ENCODE results near the gene NOB1.
A peak's percentile ranks its signal among the peaks of the same experiment; 100 is the strongest.

NOB1 gene

DNA sequence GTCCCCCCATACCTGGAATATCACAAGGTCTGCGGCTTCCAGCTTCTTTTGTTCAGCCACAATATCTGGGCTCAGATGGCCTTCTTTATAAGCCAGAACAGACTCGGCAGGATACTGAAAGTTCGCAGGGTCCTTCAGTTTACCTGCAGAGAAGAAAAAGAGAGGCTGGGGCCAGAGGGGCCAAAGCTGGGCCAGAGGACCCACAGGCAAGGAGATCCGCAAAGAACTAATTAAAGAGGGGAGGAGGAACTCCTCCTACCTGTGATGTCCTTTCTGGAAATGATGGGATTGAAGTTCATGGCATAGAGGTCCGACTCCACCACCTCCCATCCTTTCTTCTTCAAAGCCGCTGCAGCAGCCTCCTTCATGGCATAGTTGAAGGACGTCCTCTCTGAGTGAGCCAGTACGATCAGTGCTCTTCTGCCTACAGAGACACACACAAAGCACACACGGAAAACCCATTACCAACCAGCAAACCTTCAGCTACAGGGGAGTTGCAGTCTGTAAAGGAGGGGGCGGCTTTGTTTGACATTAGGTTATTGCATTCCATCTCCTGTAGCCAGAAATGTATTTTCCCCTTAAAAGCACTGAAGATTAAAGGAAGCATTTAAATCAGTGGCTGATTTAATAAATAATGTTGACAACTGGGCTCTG, 36.5 kb downstream of the NOB1 start:
- no peak for DNase-seq

DNA sequence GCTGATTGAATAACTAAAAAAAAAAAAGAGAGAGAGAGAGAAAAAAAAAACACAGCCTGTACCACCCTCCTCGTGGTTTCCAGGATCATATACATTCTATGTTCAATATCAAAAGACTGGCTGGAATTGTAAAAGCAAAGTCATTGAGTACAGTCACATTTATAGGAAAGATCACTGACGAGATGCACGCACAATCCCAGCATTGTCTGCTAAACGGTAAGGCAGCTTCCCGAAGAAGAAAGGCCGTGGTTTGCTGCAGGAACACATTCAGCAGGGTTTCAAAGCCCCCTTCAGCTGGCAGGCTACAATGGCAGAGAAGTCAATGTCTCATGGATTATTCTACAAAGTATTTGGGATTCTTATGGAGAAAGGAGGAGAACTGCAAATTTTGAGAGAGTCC, 37.7 kb downstream of the NOB1 start:
- DNase-seq, result no peak

DNA sequence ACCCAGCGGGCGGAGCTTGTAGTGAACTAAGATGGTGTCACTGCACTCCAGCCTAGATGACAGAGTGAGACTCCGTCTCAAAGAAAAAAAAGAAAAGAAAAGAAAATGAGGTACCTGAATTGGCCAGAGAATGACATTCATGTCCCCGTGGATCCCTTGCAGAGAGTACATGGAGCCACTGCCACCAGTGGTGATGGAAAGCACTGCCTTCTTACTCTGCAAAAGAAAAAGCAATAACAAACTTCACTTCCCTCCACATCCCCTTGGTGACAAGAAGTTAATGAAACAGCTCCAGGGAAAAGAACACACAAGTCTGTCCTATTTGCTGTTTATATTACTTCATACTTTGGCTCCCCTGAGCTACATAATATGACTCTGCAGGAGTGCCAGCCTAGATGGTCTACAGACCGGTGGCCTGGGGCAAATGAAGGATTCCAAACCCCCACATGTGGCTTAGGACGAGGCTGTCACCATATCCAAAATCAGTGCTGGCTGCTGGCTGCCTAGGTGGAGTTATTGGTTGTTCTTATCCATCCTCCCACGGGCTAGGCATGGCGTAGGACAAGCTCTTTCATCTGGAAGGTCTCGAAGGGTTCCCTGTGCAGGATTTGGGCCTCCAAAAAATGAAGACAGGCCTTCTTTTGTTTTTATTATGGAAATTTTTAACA, 41.7 kb downstream of the NOB1 start:
- no peak for DNase-seq

DNA sequence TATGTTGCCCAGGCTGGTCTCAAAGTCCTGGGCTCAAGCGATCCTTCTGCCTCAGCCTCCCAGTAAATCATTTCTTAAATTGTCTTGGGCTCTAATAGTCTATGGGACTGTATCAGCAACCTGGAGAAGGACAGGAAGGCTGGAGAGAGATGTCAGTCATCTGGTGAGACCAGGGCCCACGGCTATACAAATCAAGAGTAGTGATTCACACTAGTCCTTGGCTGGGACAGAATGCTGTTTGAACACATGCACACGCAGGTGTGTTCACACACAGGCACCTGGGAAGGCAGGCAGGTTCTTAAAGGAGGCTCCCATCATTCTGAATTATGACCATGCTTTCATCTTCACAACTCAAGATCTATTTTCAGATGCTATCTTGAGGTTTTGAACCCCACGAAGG, 42.4 kb downstream of the NOB1 start:
- no peak for DNase-seq

DNA sequence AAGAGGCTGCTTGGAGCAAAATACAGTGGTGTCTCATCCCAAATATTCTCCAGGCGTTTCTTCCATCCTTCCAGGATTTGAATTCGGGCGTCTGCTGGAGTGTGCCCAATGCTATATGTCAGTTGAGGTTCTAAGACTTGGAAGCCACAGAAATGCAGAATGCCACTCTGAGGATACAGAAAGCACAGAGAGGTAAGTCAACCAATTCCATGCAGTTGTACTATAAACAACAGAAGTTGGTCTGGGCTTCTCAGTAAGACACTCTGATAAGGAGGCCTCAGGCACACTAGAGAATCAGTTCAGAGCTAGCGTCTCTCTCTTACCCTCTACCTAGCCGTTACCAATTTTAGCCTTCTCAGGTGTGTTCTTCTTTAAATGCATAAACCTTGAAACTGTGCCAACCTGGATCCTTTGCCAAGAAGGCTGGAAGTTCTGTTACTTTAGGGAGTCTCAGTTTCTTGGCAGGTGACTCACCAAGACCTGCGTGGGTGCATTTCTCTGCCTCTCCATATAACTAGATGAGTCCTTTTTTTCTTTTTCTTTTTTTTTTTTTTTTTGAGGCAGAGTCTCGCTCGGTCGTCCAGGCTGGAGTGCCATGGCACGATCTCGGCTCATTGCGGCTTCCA, 43.5 kb downstream of the NOB1 start:
- peak; percentile 19 for DNase-seq

GRCh38 chr16:69709456-69710084, 45.2 kb downstream of the NOB1 start:
- DNase-seq, result no peak

GRCh38 chr16:69707920-69708683, 46.6 kb downstream of the NOB1 start:
- DNase-seq, result no peak

- DNase-seq, result no peak
These were observed 47.8 kb downstream of the NOB1 start for GRCh38 chr16:69706975-69707340.

- no peak for DNase-seq
These were observed 48.3 kb downstream of the NOB1 start for GRCh38 chr16:69706256-69706974.

GRCh38 chr16:69703638-69704037, 51.1 kb downstream of the NOB1 start:
- DNase-seq, result no peak

DNA sequence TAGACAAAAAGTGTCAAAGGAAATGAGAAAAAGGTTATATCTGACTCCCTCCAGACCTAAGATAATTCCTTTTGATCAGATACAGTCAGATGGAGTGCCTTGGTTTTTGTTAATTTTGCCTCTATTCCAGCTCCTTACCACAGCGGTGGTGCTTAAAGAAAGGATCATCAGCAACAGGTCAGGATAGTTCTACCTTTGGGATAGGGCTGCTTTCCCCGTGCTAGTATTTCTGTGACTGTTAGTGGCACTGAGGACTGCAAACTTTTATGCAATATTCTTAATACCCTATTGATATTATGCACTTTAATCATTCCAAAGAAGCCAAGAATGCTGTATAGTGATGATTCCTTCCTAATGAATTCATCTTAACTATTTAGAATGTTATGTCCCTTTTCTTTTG, 52.9 kb downstream of the NOB1 start:
- no peak for DNase-seq

DNA sequence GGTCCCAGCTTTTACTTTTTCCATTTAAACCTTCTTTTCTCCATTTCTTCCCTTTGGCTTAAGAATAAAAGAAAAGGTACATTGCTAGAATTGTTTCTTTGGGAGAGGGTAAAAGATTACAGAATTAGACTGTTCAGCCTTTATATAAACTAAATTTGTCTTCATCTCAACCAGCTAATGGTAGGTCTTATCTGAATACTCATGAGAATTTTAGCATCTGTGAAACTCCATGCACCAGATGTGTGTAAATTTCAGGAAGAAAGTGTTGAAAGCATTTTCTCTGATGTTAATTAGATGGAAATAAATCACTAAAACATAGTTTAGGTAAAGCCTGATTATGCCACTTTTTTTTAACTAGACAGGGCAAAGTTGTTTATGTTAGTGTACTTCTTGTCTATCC, 53.3 kb downstream of the NOB1 start:
- no peak for DNase-seq

DNA sequence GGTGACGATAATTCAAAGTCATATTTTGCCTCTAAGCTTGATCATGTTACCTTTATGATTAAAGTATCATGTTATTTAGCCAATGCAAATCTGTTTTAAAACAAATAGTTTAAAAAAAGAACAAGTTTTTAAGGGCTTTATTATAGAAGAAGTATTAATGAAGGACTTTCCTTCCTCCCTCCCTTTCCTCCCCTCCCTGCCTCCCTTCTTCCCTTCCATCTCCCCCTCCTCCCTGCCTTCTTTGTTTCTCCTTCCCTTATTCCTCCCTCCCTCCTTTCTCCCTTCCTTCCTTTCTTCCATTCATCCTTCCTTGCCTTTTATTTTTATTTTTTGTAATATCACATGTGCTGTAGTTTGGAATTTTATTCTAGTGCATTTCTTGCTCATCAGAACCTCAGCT, 54.8 kb downstream of the NOB1 start:
- DNase-seq, result no peak

GRCh38 chr16:69698404-69698803, 56.3 kb downstream of the NOB1 start:
- no peak for DNase-seq

DNA sequence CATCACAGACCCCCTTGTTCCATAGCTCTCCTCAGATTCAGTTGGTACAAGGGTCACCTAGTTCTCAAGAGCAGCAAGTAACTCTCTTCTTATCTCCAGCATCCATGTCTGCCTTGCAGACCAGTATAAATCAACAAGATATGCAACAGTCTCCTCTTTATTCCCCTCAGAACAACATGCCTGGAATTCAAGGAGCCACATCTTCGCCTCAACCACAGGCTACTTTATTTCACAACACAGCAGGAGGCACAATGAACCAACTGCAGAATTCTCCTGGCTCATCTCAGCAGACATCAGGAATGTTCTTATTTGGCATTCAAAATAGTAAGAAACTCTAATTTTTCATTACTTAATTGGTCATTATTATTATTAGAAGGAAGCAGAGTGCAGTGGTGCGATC, 60.8 kb downstream of the NOB1 start:
- no peak for DNase-seq

DNA sequence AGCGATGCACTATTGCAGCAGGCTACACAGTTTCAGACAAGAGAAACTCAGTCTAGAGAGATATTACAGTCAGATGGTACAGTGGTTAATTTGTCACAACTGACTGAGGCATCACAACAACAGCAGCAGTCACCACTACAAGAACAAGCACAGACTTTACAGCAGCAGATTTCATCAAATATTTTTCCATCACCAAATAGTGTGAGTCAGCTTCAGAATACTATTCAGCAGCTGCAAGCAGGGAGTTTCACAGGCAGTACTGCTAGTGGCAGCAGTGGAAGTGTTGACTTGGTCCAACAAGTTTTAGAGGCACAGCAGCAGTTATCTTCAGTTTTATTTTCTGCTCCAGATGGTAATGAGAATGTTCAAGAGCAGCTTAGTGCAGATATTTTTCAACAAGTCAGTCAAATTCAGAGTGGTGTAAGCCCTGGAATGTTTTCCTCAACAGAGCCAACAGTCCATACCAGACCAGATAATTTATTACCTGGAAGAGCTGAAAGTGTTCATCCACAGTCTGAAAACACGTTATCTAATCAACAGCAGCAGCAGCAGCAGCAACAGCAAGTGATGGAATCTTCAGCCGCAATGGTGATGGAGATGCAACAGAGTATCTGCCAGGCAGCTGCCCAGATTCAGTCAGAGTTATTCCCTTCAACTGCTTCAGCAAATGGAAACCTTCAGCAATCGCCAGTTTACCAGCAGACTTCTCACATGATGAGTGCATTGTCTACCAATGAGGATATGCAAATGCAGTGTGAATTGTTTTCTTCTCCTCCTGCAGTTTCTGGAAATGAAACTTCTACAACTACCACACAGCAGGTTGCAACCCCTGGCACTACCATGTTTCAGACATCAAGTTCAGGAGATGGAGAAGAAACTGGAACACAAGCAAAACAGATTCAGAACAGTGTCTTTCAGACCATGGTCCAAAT, 62.5 kb downstream of the NOB1 start:
- DNase-seq, result no peak

Measured in activated naive CD4-positive, alpha-beta T cell treated with Interleukin-2 at 50 U/mL for 16 hours (primary cell).